Sciatic nerve (tissue), 2 donors: ENCODE measurements around the gene MLEC. TPM values are rescaled to one million over a fixed set of nuclear protein-coding genes. Genes with fewer than 3 reads are reported as not detected.
A peak's percentile ranks its signal among the peaks of the same experiment; 100 is the strongest.
"Not testable (repeated sequence)": the region's sequence is repeated elsewhere in the genome, so short reads cannot be mapped to it uniquely, and the experiment has no call there.

Experiments
- ATAC-seq: fragments of 200-7000 bp; cut with Tn5 transposase; one replicate; pipeline ENCODE4 v1.9.1; 2020; ENCODE audit warnings: mild to moderate bottlenecking, moderate library complexity
- DNase-seq: peaks from one replicate; pipeline ENCODE4 v3.0.0-alpha.2; 2020; ENCODE audit warnings: low spot score
- intact Hi-C: fragments of 100-400 bp; cut with DNase I; formaldehyde crosslinking; loops from one replicate; pipeline ENCODE4 v1.14.2; 2022
- total RNA-seq: library from RNA; stranded (reverse); fragmentation: NEBNext Ultra II Directional; extraction: Animal tissue kit (Norgen Biotek cat#: 25700); gene quantifications from one replicate; pipeline ENCODE4 v1.2.1, GENCODE V29; 2021
- donor health status: DM: no; HTN: no; CAD: no.
- donor health status: DM: no; HTN: no; CAD: no.

MLEC gene
- total RNA-seq, 1 donor from 2014 or later, result 86.9 TPM

GRCh38 chr12:120658286-120659150 lies 28.4 kb upstream of the MLEC start:
- ATAC-seq, result no peak
- intact Hi-C loops, result no loop called here
- DNase-seq, result no peak

- ATAC-seq, result no peak
- intact Hi-C loops, result no loop called here
- DNase-seq, result no peak
These were observed 27.8 kb upstream of the MLEC start for GRCh38 chr12:120659151-120659525.

- DNase-seq, result no peak
- ATAC-seq, result no peak
- intact Hi-C loops, result no loop called here
These were observed 25.5 kb upstream of the MLEC start for GRCh38 chr12:120661432-120661831.

- DNase-seq (no peak), ATAC-seq (no peak)
- intact Hi-C loops, result no loop called here
These were observed 24.1 kb upstream of the MLEC start for GRCh38 chr12:120662879-120663278.

DNA sequence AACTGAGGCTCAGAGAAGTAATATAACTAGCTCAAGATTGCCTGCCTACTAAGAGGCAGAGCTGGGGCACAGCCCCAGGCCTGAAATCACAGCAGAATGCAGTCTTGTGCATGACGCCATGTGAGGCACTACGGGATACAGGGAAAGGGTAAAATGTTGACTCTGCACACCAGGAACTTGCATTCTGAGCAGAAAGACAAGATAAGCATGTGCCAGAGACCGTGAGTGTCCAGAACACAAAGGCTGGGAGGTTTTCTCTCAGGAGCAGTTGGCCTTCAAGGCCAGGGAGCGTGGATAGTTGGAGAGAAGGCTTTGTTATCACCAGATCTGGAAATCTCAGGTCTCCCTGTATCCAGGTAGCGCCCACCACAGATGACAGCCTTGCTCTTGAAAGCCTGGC lies 23.2 kb upstream of the MLEC start:
- DNase-seq, result no peak
- ATAC-seq, result no peak
- intact Hi-C loops, result no loop called here

DNA sequence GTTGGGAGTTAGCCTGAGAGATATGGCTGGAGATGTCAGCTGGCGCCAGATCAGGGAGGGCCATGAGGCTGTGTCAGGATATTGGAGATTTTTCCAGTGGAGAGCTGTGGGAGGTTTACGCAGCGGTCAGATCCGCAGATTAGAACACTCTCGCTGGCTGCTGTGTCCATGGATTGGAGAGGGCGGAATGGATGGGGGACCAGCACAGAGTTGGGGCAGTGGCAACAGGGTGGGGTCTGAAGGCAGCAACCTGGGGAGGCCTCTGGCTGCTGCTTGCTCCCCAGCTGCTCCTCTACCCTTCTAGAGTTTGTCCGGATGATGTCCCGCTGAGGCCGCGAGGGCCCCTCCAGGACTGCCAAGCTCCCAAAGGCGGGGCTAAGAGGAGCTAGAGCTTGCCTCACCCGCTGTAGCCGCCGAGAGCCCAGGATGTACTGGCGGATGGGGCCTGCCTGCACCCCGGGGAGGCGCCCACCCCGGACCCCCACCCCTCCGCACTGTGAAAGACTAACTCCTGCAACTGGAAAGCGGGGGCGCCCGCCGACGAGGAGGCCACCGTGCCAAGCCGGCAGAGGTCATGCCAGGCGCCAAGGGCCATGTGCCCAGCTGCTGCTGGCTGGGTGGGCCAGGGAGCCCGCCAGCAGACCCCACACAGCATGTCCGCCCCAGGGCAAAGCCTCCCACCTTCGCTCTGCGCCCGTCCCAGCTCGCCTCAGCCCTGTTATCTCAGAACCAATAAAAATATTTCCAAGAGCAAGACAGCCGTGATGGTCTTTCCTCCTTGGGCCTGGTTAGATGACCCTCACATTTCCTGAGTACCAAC lies 20.2 kb upstream of the MLEC start:
- intact Hi-C loops, result no loop called here
- DNase-seq (no peak), ATAC-seq (peak; percentile 24)

GRCh38 chr12:120668091-120668867 lies 18.7 kb upstream of the MLEC start:
- DNase-seq (no peak), ATAC-seq (no peak)
- intact Hi-C loops, result no loop called here

DNA sequence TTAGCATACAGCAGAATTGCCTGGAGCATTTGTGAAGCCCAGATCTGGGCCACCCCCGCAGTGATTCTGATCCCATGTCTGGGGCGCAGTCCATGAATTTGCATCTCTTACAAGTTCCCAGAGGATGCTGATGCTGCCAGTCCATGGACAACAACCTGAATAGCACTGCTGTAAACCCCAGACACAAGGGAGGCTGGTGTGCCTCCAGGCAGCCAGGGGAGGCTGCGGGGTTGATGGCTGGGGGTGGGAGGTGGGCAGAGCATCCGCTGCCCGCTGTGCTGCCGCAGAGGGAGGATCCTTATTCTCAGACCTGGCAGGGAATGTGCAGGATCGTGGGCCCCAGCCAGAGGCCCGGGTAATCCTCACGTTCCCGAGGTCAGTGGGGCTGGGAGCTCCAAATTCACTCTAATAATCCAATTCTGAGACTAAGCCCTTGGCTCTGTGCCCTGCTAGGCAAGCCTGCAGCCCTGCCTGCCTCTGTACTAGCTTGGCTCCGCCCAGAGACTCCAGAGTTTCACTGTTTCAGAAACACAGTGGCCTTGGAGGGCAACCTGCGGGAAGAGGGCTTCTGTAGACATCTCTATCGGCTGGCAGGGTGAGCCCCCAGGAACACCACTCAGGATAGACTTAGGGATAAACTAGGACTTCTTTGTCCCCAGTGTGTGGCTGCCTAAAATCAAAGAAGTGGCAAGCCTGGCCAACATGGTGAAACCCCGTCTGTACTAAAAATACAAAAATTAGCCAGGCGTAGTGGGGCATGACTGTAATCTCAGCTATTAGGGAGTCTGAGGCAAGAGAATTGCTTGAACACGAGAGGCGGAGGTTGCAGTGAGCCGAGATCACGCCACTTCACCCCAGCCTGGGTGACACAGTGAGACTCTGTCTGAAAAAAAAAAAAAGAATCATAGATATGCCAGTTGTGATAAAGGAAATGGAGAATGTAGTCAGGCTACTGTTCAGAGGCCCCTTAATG lies 17.8 kb upstream of the MLEC start:
- ATAC-seq (peak; percentile 61), DNase-seq (no peak)
- intact Hi-C loops, result no loop called here

DNA sequence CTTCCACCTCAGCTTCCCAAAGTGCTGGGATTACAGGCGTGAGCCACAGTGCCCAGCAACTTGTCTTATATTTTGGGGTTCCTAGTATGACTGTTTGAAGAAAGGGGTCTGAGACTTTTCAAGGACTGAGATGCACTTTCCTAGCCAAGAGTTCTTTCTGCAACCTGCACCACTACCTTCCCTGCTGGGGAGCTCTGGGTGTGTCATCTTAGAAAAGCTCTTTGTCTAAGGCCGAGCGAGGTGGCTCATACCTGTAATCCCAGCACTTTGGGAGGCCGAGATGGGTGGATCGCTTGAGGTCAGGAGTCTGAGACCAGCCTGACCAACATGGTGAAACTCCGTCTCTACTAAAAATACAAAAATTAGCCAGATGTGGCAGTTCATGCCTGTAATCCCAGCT lies 16.7 kb upstream of the MLEC start:
- ATAC-seq, DNase-seq, intact Hi-C loops: not testable (repeated sequence)

GRCh38 chr12:120670667-120671066 lies 16.3 kb upstream of the MLEC start:
- intact Hi-C loops, result no loop called here
- ATAC-seq, result no peak
- no peak for DNase-seq

- no peak for ATAC-seq
- intact Hi-C loops, result no loop called here
- DNase-seq, result no peak
These were observed 12.8 kb upstream of the MLEC start for GRCh38 chr12:120674097-120674636.

DNA sequence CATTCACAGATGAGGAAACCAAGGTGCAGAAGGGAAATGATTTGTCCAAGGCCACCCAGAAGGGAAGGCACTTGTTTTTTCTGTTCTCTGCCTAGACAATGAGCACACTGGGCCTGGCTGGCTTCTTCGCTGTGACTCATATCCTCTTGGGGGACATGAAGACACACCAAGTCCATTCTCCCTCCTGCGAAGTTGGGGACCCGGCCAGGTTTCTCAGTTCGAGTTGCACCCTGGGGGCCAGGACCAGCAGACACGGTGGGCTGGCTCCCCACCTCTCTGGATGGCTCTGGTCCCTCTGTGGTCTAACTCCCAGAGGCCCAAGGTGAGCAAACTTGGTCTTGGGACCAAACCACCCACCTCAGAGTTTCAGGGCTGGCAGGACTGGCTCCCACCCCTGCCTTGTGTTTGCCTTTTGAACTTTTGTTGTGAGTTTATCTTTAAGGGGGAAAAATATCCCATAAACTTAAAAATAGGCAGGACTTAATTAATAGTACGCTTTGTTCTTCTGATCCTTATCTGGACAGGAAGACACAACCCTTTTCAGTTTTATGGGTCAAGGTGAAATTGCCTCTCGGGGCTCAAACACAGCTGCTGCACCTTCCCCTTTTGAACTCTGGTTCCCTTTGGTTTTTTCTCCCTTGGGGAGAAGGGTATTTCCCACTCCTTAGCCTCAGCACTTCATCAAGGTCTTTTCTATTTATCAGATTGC lies 9.0 kb upstream of the MLEC start:
- DNase-seq (no peak), ATAC-seq (no peak)
- intact Hi-C loops, result no loop called here

GRCh38 chr12:120678572-120678971 lies 8.4 kb upstream of the MLEC start:
- intact Hi-C loops, result no loop called here
- no peak for ATAC-seq
- DNase-seq, result no peak

- ATAC-seq, result no peak
- intact Hi-C loops, result no loop called here
- no peak for DNase-seq
These were observed 6.7 kb upstream of the MLEC start for GRCh38 chr12:120680165-120680738.

- no peak for DNase-seq
- no peak for ATAC-seq
- intact Hi-C loops, result no loop called here
These were observed 2.4 kb upstream of the MLEC start for GRCh38 chr12:120684523-120684932.

GRCh38 chr12:120685522-120685921 lies 1.4 kb upstream of the MLEC start:
- intact Hi-C loops, result no loop called here
- DNase-seq, result no peak
- no peak for ATAC-seq

GRCh38 chr12:120686151-120686689 lies 729 bp upstream of the MLEC start:
- DNase-seq (peak; percentile 98), ATAC-seq (peak; percentile 97)
- intact Hi-C loops, result no loop called here
